Memory B cell (primary cell): Measurements from ENCODE around the gene LRRC8B.
A peak's percentile ranks its signal among the peaks of the same experiment; 100 is the strongest.

ENCODE experiments used
- ATAC-seq: fragments of 150-1000 bp; cut with Tn5 transposase; 2 replicates; pipeline ENCODE4 v1.10.0; 2021; ENCODE audit warnings: low read depth, mild to moderate bottlenecking, moderate library complexity
- DNase-seq, 2 donors: peaks; one replicate each; pipeline ENCODE4 v3.0.0; 2022; ENCODE audit warnings: low spot score in 2 of 2
- H3K27ac Mint-ChIP-seq: one replicate; pipeline ENCODE4 v1.8.0; 2022; ENCODE audit warnings: mild to moderate bottlenecking, moderate library complexity, mixed read lengths
- H3K27me3 Mint-ChIP-seq: one replicate; pipeline ENCODE4 v1.8.0; 2022; ENCODE audit warnings: mixed read lengths
- H3K36me3 Mint-ChIP-seq: one replicate; pipeline ENCODE4 v1.8.0; 2022; ENCODE audit warnings: mild to moderate bottlenecking, mixed read lengths
- H3K4me1 Mint-ChIP-seq: one replicate; pipeline ENCODE4 v1.8.0; 2022; ENCODE audit warnings: mixed read lengths
- H3K4me3 Mint-ChIP-seq: one replicate; pipeline ENCODE4 v1.8.0; 2022; ENCODE audit warnings: mild to moderate bottlenecking, moderate library complexity, mixed read lengths
- H3K9me3 Mint-ChIP-seq: one replicate; pipeline ENCODE4 v1.8.0; 2022; ENCODE audit warnings: mixed read lengths

LRRC8B gene

DNA sequence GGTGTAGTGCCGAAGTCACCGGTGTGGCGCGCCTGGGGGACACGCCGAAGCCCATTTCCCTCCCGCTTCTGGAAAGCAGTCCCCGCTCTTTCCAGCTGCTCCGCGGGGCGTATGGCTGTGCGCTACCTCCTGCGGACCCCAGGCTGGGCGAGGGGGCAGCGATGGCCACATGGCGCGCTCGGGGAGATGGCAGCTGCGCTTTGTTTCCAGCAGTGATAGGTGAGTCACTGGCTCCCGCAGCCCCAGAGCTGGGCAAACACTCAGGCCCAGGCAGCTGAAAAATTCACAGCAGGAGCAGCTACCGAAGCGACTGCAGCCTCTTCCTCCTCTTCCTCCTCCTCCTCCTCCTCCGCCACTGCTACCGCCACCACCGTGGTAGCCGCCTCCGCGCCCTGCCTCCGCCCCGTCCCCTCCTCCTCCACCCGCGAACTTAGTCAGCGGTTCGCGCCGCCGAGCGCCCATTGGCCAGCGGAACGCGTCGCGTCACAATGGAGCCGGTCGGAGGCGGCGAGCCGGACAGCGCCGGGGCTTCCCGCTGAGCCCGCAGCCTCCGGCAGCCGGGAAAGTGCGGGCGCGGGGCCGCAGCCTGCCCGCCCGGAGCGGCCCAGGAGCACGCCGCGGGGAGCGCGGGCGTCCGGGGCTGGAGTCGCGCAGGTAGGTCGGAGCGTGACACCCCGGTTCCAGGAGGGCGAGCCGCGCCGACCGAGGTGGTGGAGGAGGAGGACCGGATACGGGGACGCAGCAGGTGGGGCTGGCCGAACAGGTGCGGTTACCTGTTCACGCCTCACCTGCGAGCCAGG is at the start of gene LRRC8B:
LRRC8B (plus strand) TSS at position 461 of the 800 bp plus-strand sequence. CDS start 57,822 bp downstream, outside the sequence.
- DNase-seq (peak; percentile 81 to 88), ATAC-seq (peak; percentile 82)
- Mint-ChIP-seq H3K9me3 (no peaks in the 10 kb centered on the region), H3K4me1 (peaks cover 19% of the 10 kb centered on the region), H3K4me3 (peak within 1 kb of the TSS; percentile 85), H3K27ac (peak within 1 kb of the TSS; percentile 93), H3K36me3 (no peaks in the 10 kb centered on the region), H3K27me3 (no peaks in the 10 kb centered on the region)

DNA sequence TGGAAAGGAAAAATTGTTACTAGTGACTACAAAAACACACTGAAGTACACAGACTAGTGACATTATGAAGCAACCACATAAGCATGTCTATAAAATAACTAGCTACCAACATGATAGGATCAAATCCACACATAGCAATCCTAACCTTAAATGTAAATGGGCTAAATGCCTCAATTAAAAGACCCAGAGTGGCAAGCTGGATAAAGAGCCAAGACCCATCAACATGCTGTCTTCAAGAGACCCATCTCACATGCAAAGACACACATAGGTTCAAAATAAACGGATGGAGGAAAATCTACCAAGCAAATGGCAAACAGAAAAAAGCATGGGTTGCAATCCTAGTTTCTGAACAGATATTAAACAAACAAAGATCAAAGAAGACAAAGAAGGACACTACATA is 49.4 kb upstream of the LRRC8B start:
- H3K4me1 Mint-ChIP-seq: no peaks in the 10 kb centered on the region
- H3K36me3 Mint-ChIP-seq: peaks cover 24% of the 10 kb centered on the region
- ATAC-seq (no peak), DNase-seq (no peak)
- no peak overlapping the region for H3K27ac Mint-ChIP-seq
- H3K9me3 Mint-ChIP-seq: peaks cover 12% of the 10 kb centered on the region
- no peak overlapping the region for H3K4me3 Mint-ChIP-seq
- H3K27me3 Mint-ChIP-seq: peaks cover 3% of the 10 kb centered on the region

DNA sequence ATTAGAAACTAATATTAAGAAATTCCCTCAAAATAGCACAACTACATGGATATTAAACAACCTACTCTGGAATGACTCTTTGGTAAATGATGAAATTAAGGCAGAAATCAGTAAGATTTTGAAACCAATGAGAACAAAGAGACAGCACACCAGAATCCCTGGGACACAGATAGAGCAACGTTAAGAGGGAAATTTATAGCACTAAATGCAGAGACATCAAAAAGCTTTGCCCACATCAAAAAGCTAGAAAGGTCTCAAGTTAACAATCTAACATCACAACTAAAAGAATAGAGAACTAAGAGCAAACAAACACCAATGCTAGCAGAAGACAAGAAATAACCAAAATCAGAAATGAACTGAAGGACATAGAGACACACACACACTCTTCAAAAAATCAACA is 48.6 kb upstream of the LRRC8B start:
- H3K27me3 Mint-ChIP-seq: peaks cover 3% of the 10 kb centered on the region
- peaks cover 24% of the 10 kb centered on the region for H3K36me3 Mint-ChIP-seq
- ATAC-seq (no peak), DNase-seq (no peak)
- H3K4me3 Mint-ChIP-seq: no peak overlapping the region
- H3K9me3 Mint-ChIP-seq: peaks cover 12% of the 10 kb centered on the region
- H3K27ac Mint-ChIP-seq: no peak overlapping the region
- H3K4me1 Mint-ChIP-seq: no peaks in the 10 kb centered on the region

DNA sequence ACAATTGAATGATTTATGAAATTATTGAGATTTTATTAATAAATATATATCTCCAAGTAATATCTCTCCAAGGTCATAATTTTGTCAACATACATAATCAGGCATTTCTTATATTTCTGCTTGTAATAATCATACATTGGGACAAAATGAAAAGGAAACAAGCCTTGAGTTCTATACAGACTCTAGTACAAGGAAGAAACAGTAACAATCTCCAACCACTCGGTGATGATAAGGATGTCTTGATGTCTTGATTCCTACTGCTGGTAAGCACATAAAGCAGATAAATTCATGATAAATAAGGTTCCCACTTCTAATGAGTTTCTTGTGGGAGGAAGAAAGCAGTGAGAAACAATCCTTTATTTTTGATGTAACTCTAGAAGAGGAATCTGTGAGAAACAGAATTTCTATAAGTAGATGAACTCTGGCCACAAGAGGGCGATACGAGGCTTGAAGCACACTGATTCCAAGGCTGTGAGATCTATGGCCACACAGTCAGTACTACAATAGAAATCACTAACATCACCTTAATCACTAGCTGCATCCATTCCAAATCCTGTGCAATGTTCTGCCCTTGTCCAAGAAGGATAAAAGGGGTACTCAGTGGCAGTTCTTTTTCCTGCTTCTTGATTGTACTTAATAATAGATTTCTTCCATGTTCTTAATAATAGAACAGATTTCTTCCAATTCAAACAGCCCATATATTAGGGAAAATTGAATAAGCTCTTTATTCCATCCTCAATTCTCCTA is 41.4 kb upstream of the LRRC8B start:
- Mint-ChIP-seq H3K4me1 (peaks cover 3% of the 10 kb centered on the region), H3K4me3 (no peak overlapping the region), H3K27ac (no peak overlapping the region), H3K27me3 (no peaks in the 10 kb centered on the region), H3K36me3 (peaks cover 9% of the 10 kb centered on the region), H3K9me3 (peaks cover 2% of the 10 kb centered on the region)
- DNase-seq (peak; percentile 58 to 63), ATAC-seq (peak; percentile 89)

- Mint-ChIP-seq H3K36me3 (peaks cover 9% of the 10 kb centered on the region), H3K27me3 (no peaks in the 10 kb centered on the region)
These were observed 40.9 kb upstream of the LRRC8B start for GRCh38 chr1:89483757-89484077.

DNA sequence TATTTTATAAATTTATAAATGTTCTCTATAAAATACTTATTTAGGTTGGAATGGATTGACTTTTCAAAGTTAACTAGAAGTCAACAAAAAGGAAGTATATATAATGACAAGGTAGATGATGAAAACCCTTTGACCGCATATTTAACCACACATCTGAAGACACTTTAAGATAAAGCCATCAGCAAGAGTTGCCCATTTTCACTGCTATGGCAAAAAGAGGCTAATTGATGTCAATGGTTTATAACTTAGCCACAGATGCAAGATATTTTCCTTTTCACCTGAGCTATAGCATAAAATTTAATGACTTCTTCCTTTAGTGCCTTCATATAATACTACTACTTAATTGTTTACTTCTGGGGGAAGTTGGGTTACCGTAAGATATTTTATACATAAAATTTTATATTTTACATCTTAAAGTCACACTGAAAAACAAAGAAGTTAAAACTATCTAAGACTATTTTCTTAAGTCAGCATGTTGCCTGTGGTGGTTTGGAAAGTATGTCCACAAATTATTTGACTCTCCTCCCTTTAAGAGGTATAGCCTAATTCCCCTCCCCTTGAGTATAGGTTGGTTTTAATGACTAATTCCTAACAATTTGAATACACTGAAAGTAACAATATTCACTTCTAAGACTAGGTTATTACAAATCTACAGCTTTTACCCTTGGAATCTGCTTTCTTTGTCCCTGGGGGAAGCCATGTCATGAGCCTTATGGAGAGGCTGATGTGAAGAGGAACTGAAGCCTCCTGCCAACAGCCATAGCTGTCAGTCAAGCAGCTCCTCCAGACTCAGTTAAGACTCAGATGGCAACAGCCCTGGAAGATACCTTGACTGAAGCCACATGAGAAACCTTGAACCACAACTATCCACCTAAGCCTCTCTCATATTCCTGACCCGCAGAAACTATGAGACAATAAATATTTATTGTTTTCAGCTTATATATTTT is 40.3 kb upstream of the LRRC8B start:
- Mint-ChIP-seq H3K9me3 (peaks cover 2% of the 10 kb centered on the region), H3K27ac (no peak overlapping the region), H3K27me3 (no peaks in the 10 kb centered on the region), H3K36me3 (peaks cover 7% of the 10 kb centered on the region), H3K4me1 (peaks cover 3% of the 10 kb centered on the region), H3K4me3 (no peak overlapping the region)
- DNase-seq: no peak
- no peak for ATAC-seq

More at GRCh38 chr1:89483757-89484077, 40.9 kb upstream of the LRRC8B start:
- DNase-seq (no peak), ATAC-seq (no peak)
- H3K4me3 Mint-ChIP-seq: no peak overlapping the region
- peaks cover 2% of the 10 kb centered on the region for H3K9me3 Mint-ChIP-seq
- peaks cover 3% of the 10 kb centered on the region for H3K4me1 Mint-ChIP-seq
- H3K27ac Mint-ChIP-seq: no peak overlapping the region

DNA sequence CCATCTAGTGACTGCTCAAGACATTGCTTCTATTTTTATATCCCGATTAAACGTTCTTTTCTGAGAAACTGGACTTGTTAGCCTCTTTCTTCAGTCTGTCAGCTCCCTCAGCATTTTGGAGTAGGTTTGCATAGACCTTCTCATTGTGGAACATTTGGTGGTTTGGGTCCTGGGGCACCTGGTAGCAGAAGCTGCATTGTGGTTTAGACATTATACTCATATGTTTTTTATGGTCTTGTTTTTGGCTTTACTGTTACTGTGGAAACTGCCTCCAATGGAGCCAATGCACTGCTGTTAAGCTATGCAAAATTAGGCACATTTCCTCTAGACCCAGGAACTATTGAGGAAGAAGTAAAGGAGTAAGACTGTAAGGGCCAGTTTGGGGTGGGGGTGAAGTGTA is 36.7 kb upstream of the LRRC8B start:
- Mint-ChIP-seq H3K27me3 (no peaks in the 10 kb centered on the region), H3K9me3 (peaks cover 1% of the 10 kb centered on the region), H3K4me1 (peaks cover 3% of the 10 kb centered on the region), H3K27ac (no peak overlapping the region), H3K36me3 (peaks cover 8% of the 10 kb centered on the region), H3K4me3 (no peak overlapping the region)
- DNase-seq: no peak
- ATAC-seq: no peak

DNA sequence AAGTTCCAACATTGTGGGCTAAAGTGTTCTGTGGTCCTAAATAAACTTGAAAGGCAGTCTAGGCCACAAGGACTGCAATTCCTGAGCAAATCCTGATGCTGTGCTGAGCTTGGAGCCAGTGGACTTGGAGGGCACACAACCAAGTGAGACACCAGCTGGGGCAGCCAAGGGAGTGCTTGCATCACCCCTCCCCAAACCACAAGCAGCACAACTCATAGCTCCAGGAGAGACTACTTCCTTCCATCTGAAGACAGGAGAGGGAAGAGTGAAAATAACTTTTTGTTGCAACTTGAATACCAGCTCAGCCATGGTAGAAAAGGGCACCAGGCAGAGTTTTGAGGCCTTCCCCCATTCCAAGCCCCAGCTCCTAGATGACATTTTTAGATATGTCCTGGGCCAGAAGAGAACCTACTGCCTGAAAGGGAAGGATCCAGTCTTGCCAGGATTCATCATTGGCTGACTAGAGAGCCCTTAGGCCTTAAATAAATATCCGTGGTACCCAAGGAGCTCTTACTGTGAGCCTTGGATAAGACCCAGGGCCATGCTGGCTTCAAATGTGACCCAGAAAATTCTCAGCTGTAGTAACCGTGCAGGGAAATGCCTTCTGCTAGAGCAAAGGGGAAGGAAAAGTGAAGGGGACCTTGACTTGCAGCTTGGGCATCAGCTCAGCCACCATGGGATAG is 35.4 kb upstream of the LRRC8B start:
- H3K27ac Mint-ChIP-seq: no peak overlapping the region
- peaks cover 9% of the 10 kb centered on the region for H3K36me3 Mint-ChIP-seq
- DNase-seq (no peak), ATAC-seq (no peak)
- H3K27me3 Mint-ChIP-seq: no peaks in the 10 kb centered on the region
- peaks cover 1% of the 10 kb centered on the region for H3K9me3 Mint-ChIP-seq
- no peak overlapping the region for H3K4me3 Mint-ChIP-seq
- H3K4me1 Mint-ChIP-seq: peaks cover 3% of the 10 kb centered on the region

DNA sequence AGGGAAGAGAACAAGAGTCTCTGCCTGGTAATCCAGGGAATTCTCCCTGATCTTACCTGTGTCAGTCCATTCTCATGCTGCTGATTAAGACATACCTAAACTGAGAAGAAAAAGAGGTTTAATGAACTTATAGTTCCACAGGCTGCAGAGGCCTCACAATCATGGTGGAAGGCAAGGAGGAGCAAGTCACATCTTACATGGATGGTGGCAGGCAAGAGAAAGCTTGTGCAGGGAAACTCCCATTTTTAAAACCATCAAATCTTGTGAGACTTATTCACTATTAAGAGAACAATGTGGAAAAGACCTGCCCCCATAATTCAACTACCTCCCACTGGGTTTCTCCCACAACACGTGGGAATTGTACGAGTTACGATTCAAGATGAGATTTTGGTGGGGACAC is 34.2 kb upstream of the LRRC8B start:
- peaks cover 9% of the 10 kb centered on the region for H3K36me3 Mint-ChIP-seq
- no peaks in the 10 kb centered on the region for H3K27me3 Mint-ChIP-seq
- peaks cover 3% of the 10 kb centered on the region for H3K4me1 Mint-ChIP-seq
- no peak for DNase-seq
- no peak for ATAC-seq
- H3K27ac Mint-ChIP-seq: no peak overlapping the region
- H3K4me3 Mint-ChIP-seq: no peak overlapping the region
- H3K9me3 Mint-ChIP-seq: peaks cover 1% of the 10 kb centered on the region

DNA sequence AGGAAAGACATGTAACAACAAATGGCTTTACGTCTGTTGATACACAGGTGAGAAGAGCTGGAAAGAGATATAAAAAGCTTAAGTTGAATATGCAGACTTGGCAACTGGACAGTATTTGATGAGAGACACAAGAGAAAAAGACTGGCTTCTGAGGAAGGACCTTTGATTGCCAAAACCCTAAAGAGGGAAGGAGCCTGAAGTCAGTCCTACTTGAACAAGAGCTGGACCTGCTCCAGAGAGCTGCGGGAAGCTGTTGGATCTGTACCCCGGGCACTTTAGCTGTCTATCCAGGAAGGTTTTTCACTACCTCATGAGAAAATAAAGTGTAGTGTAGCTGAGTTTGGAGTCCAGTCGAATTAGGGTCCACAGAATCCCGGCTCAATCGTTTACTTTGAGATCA is 25.3 kb upstream of the LRRC8B start:
- DNase-seq (no peak), ATAC-seq (no peak)
- Mint-ChIP-seq H3K27ac (no peak overlapping the region), H3K27me3 (no peaks in the 10 kb centered on the region), H3K4me3 (no peak overlapping the region), H3K9me3 (no peaks in the 10 kb centered on the region), H3K36me3 (no peaks in the 10 kb centered on the region), H3K4me1 (no peaks in the 10 kb centered on the region)

DNA sequence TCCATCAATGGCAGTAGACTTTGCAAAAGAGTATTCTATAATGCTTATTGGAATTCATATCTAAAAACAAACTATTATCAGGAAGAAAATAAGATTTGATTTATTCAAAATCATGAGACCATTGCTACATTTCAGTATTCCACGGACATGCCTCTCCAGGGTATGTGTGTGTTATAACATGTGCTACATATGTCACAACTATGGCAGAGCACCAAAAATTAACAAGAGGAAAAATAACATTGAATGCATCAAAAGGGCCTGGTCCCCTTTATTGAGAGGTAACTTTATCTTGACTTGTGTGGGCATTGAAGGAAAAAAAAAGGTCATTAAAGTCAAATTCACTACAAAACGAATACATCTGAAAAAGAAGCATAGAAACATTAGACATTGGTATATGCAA is 22.6 kb upstream of the LRRC8B start:
- no peaks in the 10 kb centered on the region for H3K4me1 Mint-ChIP-seq
- no peak overlapping the region for H3K4me3 Mint-ChIP-seq
- H3K27me3 Mint-ChIP-seq: peaks cover under 1% of the 10 kb centered on the region
- H3K9me3 Mint-ChIP-seq: no peaks in the 10 kb centered on the region
- no peak for DNase-seq
- H3K27ac Mint-ChIP-seq: no peak overlapping the region
- ATAC-seq: no peak
- H3K36me3 Mint-ChIP-seq: no peaks in the 10 kb centered on the region

DNA sequence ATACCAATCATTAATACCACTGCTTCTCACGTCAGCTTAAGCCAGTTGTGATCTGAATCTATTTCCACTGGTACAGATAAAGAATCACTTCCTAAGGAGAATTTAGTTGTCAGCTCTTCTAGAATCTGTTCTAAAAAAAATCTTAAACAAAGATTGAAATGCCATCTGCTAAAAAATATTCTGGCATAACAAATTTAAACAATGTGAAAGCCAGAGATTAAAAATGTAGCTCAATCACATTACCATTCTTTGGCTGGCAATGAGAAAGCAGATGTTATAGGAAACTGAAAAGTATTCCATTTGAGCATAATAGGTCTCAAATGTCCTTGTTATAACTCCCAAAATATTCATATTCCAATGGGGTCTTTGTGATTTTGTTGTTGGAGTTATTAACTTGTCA is 21.7 kb upstream of the LRRC8B start:
- Mint-ChIP-seq H3K27ac (no peak overlapping the region), H3K9me3 (peaks cover 1% of the 10 kb centered on the region), H3K27me3 (peaks cover 3% of the 10 kb centered on the region), H3K36me3 (no peaks in the 10 kb centered on the region), H3K4me1 (no peaks in the 10 kb centered on the region), H3K4me3 (no peak overlapping the region)
- no peak for DNase-seq
- no peak for ATAC-seq

GRCh38 chr1:89503690-89504089 is 20.9 kb upstream of the LRRC8B start:
- H3K9me3 Mint-ChIP-seq: peaks cover 5% of the 10 kb centered on the region
- peaks cover 6% of the 10 kb centered on the region for H3K27me3 Mint-ChIP-seq
- H3K4me3 Mint-ChIP-seq: no peak overlapping the region
- no peaks in the 10 kb centered on the region for H3K4me1 Mint-ChIP-seq
- no peak for ATAC-seq
- DNase-seq: no peak
- peaks cover 4% of the 10 kb centered on the region for H3K36me3 Mint-ChIP-seq
- H3K27ac Mint-ChIP-seq: no peak overlapping the region
